Uterus (tissue), 2 donors: ENCODE measurements around the gene NISCH.

Source experiments
- POLR2A ChIP-seq, 2 donors: fragments of 450-650 bp; IDR thresholded peaks; one replicate each; pipeline ENCODE4 v1.6.1; 2016; ENCODE audit warnings: antibody characterized with exemption in 2 of 2, mild to moderate bottlenecking in 1 of 2, moderate library complexity in 1 of 2
- TF ChIP-seq, protein P1 (sequence below), 4 experiments: fragments of 200-600 bp in 2 of 4; fragments of 450-650 bp in 2 of 4; sonication (generic) in 2 of 4; IDR thresholded peaks; one replicate each; pipeline ENCODE4 v1.5.1; 2016 to 2019; ENCODE audit warnings: antibody characterized with exemption in 4 of 4, mild to moderate bottlenecking in 2 of 4, moderate library complexity in 1 of 4

DNA sequence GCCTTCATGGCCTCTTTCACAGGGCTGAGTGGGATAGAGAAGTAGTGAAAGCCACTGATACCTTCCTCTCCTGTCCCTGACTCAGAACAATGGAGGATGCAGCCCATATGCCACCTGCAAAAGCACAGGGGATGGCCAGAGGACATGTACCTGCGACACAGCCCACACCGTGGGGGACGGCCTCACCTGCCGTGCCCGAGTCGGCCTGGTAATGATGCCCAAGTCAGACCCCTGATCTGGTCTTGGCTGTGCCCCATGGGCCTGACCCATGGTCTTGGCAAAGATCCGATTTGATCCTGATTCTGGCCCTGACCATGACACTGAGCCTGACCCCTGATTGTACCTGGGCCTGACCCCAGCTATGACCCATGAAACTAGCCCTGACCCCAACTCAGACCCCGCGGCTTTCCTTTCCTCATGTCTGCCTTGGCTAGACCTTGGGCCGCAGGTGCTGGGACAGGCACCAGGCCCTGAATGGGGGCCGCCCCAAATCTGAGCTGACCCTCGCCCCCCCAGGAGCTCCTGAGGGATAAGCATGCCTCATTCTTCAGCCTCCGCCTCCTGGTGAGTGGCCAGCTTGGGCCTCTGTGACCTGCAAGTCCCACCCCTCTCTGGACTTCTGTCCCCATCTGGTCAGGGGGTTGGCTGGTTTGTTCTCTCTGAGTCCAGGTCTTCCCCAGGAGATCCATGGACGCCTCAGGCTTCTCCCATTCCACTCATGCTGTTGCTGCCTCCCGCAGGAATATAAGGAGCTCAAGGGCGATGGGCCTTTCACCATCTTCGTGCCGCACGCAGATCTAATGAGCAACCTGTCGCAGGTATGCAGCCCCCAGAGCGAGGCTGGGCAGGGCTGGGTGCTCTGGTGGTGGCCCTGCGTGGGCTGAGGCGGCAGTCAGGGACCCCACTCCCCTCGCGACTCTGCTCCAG, 62.7 kb downstream of the NISCH start:
- TF ChIP-seq, protein P1, sequence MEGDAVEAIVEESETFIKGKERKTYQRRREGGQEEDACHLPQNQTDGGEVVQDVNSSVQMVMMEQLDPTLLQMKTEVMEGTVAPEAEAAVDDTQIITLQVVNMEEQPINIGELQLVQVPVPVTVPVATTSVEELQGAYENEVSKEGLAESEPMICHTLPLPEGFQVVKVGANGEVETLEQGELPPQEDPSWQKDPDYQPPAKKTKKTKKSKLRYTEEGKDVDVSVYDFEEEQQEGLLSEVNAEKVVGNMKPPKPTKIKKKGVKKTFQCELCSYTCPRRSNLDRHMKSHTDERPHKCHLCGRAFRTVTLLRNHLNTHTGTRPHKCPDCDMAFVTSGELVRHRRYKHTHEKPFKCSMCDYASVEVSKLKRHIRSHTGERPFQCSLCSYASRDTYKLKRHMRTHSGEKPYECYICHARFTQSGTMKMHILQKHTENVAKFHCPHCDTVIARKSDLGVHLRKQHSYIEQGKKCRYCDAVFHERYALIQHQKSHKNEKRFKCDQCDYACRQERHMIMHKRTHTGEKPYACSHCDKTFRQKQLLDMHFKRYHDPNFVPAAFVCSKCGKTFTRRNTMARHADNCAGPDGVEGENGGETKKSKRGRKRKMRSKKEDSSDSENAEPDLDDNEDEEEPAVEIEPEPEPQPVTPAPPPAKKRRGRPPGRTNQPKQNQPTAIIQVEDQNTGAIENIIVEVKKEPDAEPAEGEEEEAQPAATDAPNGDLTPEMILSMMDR (IDR thresholded peaks at IDR 0.05), result no peak
- no peak for TF ChIP-seq POLR2A (IDR thresholded peaks at IDR 0.05)
